ENCODE measurements around the gene C1orf167. TPM values are rescaled to one million over a fixed set of nuclear protein-coding genes. Genes with fewer than 3 reads are reported as not detected.

The C1orf167 gene
- total and polyA plus RNA-seq, 2 of the 8 experiments (the other 6 are each of a cell fraction or from before 2014, with no cell fraction given) = 0.70 to 1.3 TPM

DNA sequence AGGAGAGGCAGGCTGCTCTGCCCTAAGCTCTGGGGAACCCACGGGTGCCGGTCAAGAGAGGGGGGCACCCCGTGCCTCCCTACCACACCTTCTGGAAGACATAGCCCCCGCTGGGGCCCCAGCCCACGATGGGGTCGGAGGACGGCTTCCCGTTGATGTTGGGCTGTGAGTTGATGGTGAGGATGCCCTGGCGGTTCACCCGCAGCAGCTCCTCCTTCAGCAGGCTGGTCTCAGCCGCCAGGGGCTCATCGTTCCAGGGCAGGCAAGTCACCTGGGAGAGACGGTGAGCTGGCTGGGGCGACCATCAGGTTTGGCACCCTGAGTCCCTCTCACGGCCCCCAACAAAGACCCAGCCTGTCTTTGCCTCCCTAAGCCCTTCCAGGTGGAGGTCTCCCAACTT, 31.8 kb downstream of the C1orf167 start:
- Histone ChIP-seq H4K5ac (ENCODE audit: insufficient read length, low read depth, low read length) (no peak overlapping the region), H4K20me1 (replicated peaks in 1 of 2; ENCODE audit: control insufficient read depth in 1 of 2, insufficient read depth in 2 of 2, low read length in 2 of 2) (peaks cover 0 to 5% of the 10 kb centered on the region in 2 experiments), H3K14ac (ENCODE audit: insufficient read length) (no peak overlapping the region), H3K23me2 (ENCODE audit: low read depth, low read length) (no peaks in the 10 kb centered on the region), H3K4me3 (ENCODE audit: extremely low read depth in 1 of 4, insufficient read depth in 2 of 4, low read depth in 3 of 4, low read length in 4 of 4) (no peak overlapping the region), H2BK5ac (ENCODE audit: low read depth, low read length) (no peak overlapping the region), H3K18ac (ENCODE audit: extremely low read depth, low read length) (no peak overlapping the region), H2AK5ac (ENCODE audit: low read depth, low read length) (no peak overlapping the region), H3K79me2 (ENCODE audit: control insufficient read depth in 1 of 2, insufficient read depth in 2 of 2, low read length in 2 of 2) (no peaks in the 10 kb centered on the region), H3K36me3 (ENCODE audit: control insufficient read depth in 2 of 4, insufficient read depth in 4 of 4, low read length in 3 of 4) (peaks cover 9 to 21% (median 11%) of the 10 kb centered on the region in 4 experiments; a peak in 5 of 8 replicates), H3K4me1 (replicated peaks in 1 of 4; ENCODE audit: control insufficient read depth in 3 of 4, insufficient read depth in 4 of 4, low read length in 3 of 4) (no peaks in the 10 kb centered on the region), H2BK20ac (ENCODE audit: low read length) (no peak overlapping the region), H3K4ac (replicated peaks; ENCODE audit: insufficient read length, low read depth, low read length) (no peak overlapping the region), H3K4me2 (ENCODE audit: insufficient read depth in 1 of 2, low read depth in 2 of 2, low read length in 2 of 2) (no peak overlapping the region), H4K8ac (ENCODE audit: extremely low read depth, insufficient read depth, low read length) (no peak overlapping the region), H4K91ac (replicated peaks; ENCODE audit: insufficient read length, low read length) (no peak overlapping the region), H2BK12ac (ENCODE audit: low read depth, low read length) (no peak overlapping the region), H3K23ac (ENCODE audit: insufficient read length) (no peak overlapping the region), H3K27ac (ENCODE audit: low read depth, low read length) (no peak overlapping the region), H3K27me3 (replicated peaks in 1 of 4; ENCODE audit: control insufficient read depth in 3 of 4, extremely low read depth in 1 of 4, insufficient read depth in 3 of 4, low read length in 3 of 4) (no peaks in the 10 kb centered on the region), H2BK120ac (replicated peaks; ENCODE audit: low read depth, low read length) (no peak overlapping the region), H3K56ac (replicated peaks; ENCODE audit: insufficient read length, low read depth, low read length) (no peak overlapping the region), H3K9me3 (ENCODE audit: insufficient read depth in 2 of 2, low read depth in 1 of 2, low read length in 1 of 2) (no peaks in the 10 kb centered on the region), H2AFZ (ENCODE audit: low read length) (no peak overlapping the region), H2BK15ac (ENCODE audit: low read length) (no peak overlapping the region), H3K79me1 (ENCODE audit: low read depth, low read length) (no peaks in the 10 kb centered on the region; the same call in 1 of the 2 replicates), H3K9ac (replicated peaks in 1 of 4; ENCODE audit: extremely low read depth in 1 of 4, low read depth in 3 of 4, low read length in 3 of 4) (no peak overlapping the region)
- WGBS, 2 experiments (ENCODE audit: extremely low coverage in 1 of 2, insufficient coverage in 1 of 2, insufficient read length in 1 of 2, insufficient replicate concordance in 2 of 2, low coverage in 1 of 2, low lambda C conversion rate in 2 of 2, missing lambda C conversion rate in 1 of 2) = 96% methylated on average over 14 of the region's 15 CpGs; no CpG with 5 or more reads in 1 of the 2 experiments
- CTCF ChIA-PET (ENCODE audit: partially characterized antibody) = interaction anchor here (0.7 to 1.2 kb wide), 3 partner anchors 8 to 104 kb away, joined by 3 to 6 read pairs (median 3); no protein-coding TSS in a partner anchor
- DNase-seq (ENCODE audit: low read depth in 1 of 2, low spot score in 2 of 2) (no peak), FAIRE-seq (no peak)
- POLR2A ChIA-PET (ENCODE audit: partially characterized antibody) = interaction anchor here (1.2 to 2.4 kb wide), 6 partner anchors 9 to 103 kb away, joined by 3 to 9 read pairs (median 4); partner anchors contain the start of gene DRAXIN
- TF ChIP-seq HDAC6 (IDR thresholded peaks at IDR 0.05; ENCODE audit: low read depth, low read length) = no peak
- TF ChIP-seq, protein P1, sequence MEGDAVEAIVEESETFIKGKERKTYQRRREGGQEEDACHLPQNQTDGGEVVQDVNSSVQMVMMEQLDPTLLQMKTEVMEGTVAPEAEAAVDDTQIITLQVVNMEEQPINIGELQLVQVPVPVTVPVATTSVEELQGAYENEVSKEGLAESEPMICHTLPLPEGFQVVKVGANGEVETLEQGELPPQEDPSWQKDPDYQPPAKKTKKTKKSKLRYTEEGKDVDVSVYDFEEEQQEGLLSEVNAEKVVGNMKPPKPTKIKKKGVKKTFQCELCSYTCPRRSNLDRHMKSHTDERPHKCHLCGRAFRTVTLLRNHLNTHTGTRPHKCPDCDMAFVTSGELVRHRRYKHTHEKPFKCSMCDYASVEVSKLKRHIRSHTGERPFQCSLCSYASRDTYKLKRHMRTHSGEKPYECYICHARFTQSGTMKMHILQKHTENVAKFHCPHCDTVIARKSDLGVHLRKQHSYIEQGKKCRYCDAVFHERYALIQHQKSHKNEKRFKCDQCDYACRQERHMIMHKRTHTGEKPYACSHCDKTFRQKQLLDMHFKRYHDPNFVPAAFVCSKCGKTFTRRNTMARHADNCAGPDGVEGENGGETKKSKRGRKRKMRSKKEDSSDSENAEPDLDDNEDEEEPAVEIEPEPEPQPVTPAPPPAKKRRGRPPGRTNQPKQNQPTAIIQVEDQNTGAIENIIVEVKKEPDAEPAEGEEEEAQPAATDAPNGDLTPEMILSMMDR (IDR thresholded peaks at IDR 0.05; ENCODE audit: control extremely low read depth in 1 of 3, insufficient read depth in 1 of 3, low read depth in 1 of 3, low read length in 3 of 3) = no peak
- no peak for TF ChIP-seq RFX5 (IDR thresholded peaks at IDR 0.05; ENCODE audit: borderline replicate concordance, low read depth, low read length)
- TF ChIP-seq BRCA1 (IDR thresholded peaks at IDR 0.05; ENCODE audit: low read depth, low read length) = no peak
- no peak for TF ChIP-seq RAD21 (IDR thresholded peaks at IDR 0.05 in 1 of 2, conservative IDR thresholded peaks at IDR 0.05 in 1 of 2; ENCODE audit: low read depth in 2 of 2, low read length in 2 of 2)
- no peak for TF ChIP-seq ASH2L (IDR thresholded peaks at IDR 0.05; ENCODE audit: low read length)
- TF ChIP-seq, protein P2, sequence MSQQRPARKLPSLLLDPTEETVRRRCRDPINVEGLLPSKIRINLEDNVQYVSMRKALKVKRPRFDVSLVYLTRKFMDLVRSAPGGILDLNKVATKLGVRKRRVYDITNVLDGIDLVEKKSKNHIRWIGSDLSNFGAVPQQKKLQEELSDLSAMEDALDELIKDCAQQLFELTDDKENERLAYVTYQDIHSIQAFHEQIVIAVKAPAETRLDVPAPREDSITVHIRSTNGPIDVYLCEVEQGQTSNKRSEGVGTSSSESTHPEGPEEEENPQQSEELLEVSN (IDR thresholded peaks at IDR 0.05) = no peak
- TF ChIP-seq SAP30 (IDR thresholded peaks at IDR 0.05; ENCODE audit: insufficient read depth, insufficient replicate concordance, low read length) = no peak
- TF ChIP-seq YY1 (IDR thresholded peaks at IDR 0.05; ENCODE audit: low read depth, low read length) = no peak
- no peak for TF ChIP-seq RXRA (IDR thresholded peaks at IDR 0.05; ENCODE audit: insufficient read depth, low read depth, low read length)
